ENCODE results near the gene RNF123.

DNA sequence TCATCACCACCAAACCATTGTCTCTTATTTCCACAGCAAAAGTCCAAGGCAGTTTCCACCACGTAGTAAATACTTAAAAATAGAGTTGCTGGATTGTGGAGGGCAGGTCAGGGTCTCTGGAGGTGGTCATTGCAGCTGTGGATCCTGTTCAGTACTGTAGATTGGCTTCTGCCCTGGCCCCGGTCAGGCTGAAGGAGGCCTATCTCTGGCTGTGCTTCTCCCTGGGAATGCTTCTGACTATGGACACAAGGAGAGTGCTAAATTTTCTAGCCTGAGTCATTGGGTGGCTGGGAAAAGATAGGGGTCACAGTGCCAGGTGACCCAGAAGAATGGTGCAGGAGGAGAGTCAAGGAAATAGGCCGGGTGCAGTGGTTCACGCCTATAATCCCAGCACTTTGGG lies 60.7 kb downstream of the RNF123 start:
- TF ChIP-seq ZNF274 (IDR thresholded peaks at IDR 0.05; ENCODE audit: low read depth, low read length) = no peak
- no peak for TF ChIP-seq SUZ12 (IDR thresholded peaks at IDR 0.05; ENCODE audit: extremely low read depth, insufficient read depth, insufficient read length)
